IMR-90 (cell line): ENCODE data around the gene ADGRA1.

Experiments
- CHD1 ChIP-seq: IDR thresholded peaks from 2 replicates; pipeline ENCODE4 v1.6.1; 2012; ENCODE audit warnings: low read depth, low read length, improper control_type of control experiment
- CTCF ChIP-seq: conservative IDR thresholded peaks from 2 replicates; pipeline ENCODE4 v1.5.1; 2012; ENCODE audit warnings: mild to moderate bottlenecking, low read depth, low read length, improper control_type of control experiment
- FOS ChIP-seq: fragments of 150-350 bp; IDR thresholded peaks from 2 replicates; pipeline ENCODE4 v1.6.1; 2016; ENCODE audit warnings: low read depth, low read length
- MAFK ChIP-seq: IDR thresholded peaks from 2 replicates; pipeline ENCODE4 v1.6.1; 2012; ENCODE audit warnings: low read depth, low read length, improper control_type of control experiment
- MAZ ChIP-seq: IDR thresholded peaks from 2 replicates; pipeline ENCODE4 v1.6.1; 2012; ENCODE audit warnings: low read depth, mild to moderate bottlenecking, low read length, improper control_type of control experiment, moderate library complexity, borderline replicate concordance
- MXI1 ChIP-seq: IDR thresholded peaks from 2 replicates; pipeline ENCODE4 v1.6.1; 2012; ENCODE audit warnings: low read depth, mild to moderate bottlenecking, low read length, moderate library complexity, borderline replicate concordance
- NFE2L2 ChIP-seq: fragments of 150-350 bp; IDR thresholded peaks from 2 replicates; pipeline ENCODE4 v1.6.1; 2016; ENCODE audit warnings: low read depth, mild to moderate bottlenecking, low read length
- POLR2A ChIP-seq: IDR thresholded peaks from 2 replicates; pipeline ENCODE4 v1.6.1; 2012; ENCODE audit warnings: mild to moderate bottlenecking, low read depth, low read length
- RAD21 ChIP-seq: IDR thresholded peaks from 2 replicates; pipeline ENCODE4 v1.6.1; 2012; ENCODE audit warnings: low read length, improper control_type of control experiment
- RCOR1 ChIP-seq: IDR thresholded peaks from 2 replicates; pipeline ENCODE4 v1.6.1; 2012; ENCODE audit warnings: mild to moderate bottlenecking, low read length, improper control_type of control experiment; ENCODE audit not compliant: insufficient replicate concordance
- RFX5 ChIP-seq: IDR thresholded peaks from 2 replicates; pipeline ENCODE4 v1.8.0; 2012; ENCODE audit warnings: low read depth, mild to moderate bottlenecking, low read length, moderate library complexity
- SMC3 ChIP-seq: fragments of 150-350 bp; IDR thresholded peaks from 2 replicates; pipeline ENCODE4 v1.6.1; 2016; ENCODE audit warnings: low read depth, mild to moderate bottlenecking, antibody characterized with exemption, low read length, moderate library complexity
- TF ChIP-seq, protein P1 (sequence below): fragments of 150-350 bp; IDR thresholded peaks from 2 replicates; pipeline ENCODE4 v1.6.1; 2016; ENCODE audit warnings: low read depth, mild to moderate bottlenecking, low read length, moderate library complexity, borderline replicate concordance

DNA sequence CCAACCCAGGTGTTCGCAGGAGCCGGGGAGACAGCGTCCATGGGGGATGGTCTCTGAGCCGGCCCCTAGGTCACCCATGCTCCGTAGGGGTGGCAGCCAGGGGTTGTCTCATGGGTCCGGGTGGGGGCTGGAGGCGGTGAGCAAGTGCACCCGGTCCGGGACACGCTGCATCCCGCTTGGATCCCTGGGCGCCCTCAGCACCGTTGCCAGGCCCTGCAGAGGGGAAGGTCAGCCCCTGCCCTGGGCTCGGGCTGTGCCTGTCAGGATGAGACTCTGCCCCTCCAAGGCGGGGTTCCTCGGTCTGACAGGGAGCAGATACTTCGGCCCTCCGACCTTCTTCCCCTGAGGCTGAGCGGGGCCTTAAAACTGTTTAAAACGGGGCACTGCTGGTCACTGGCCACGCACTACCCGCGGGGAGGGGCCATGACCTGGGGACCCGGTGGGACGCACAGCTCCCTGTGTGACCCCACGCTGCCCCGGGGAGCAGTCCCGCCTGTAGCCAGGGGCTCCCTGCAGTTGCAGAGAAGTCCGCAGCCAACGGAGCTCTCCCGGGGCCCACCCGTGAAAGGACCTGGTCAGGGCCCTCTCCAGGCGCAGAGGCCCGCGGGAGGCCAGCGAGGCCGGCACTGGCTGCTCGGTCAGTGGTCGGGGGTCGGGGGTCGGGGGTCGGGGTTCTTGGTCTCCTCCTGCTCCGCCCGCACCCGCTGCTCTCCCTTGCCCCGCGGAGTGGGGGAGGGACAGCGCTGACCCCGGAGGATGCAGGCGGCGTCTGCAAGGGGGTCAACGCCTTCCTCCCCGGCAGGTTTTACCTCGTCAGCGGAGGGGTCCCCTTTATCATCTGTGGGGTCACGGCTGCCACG is 38.9 kb downstream of the ADGRA1 start:
- TF ChIP-seq CTCF: no peak
- no peak for TF ChIP-seq POLR2A
- no peak for TF ChIP-seq MXI1
- TF ChIP-seq RAD21: no peak
- TF ChIP-seq SMC3: no peak
- TF ChIP-seq MAZ: no peak
- no peak for TF ChIP-seq FOS
- TF ChIP-seq MAFK: no peak
- TF ChIP-seq, protein P1, sequence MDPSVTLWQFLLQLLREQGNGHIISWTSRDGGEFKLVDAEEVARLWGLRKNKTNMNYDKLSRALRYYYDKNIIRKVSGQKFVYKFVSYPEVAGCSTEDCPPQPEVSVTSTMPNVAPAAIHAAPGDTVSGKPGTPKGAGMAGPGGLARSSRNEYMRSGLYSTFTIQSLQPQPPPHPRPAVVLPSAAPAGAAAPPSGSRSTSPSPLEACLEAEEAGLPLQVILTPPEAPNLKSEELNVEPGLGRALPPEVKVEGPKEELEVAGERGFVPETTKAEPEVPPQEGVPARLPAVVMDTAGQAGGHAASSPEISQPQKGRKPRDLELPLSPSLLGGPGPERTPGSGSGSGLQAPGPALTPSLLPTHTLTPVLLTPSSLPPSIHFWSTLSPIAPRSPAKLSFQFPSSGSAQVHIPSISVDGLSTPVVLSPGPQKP: no peak
- TF ChIP-seq RCOR1: no peak
- no peak for TF ChIP-seq CHD1
- TF ChIP-seq RFX5: no peak
- no peak for TF ChIP-seq NFE2L2
